ENCODE results near the gene MLLT6.

Gene MLLT6

GRCh38 chr17:38746004-38746848, 41.2 kb downstream of the MLLT6 start:
- peak; percentile 60 for DNase-seq

- DNase-seq = peak; percentile 53
These were observed 41.9 kb downstream of the MLLT6 start for GRCh38 chr17:38746849-38747462.

- peak; percentile 53 for DNase-seq
These were observed 42.5 kb downstream of the MLLT6 start for GRCh38 chr17:38747463-38748148.

- DNase-seq = peak; percentile 98
These were observed 43.2 kb downstream of the MLLT6 start, which contains the start of gene PCGF2 for GRCh38 chr17:38748149-38748891. PCGF2 (minus strand) TSS chr17:38748336; CDS start chr17:38740402, 7,934 bp downstream.

- no peak for DNase-seq
These were observed 43.8 kb downstream of the MLLT6 start for GRCh38 chr17:38748892-38749222.

GRCh38 chr17:38749223-38750043, 44.4 kb downstream of the MLLT6 start:
- peak; percentile 92 for DNase-seq

- DNase-seq = no peak
These were observed 44.9 kb downstream of the MLLT6 start for GRCh38 chr17:38750044-38750311.

- DNase-seq = peak; percentile 80
These were observed 45.4 kb downstream of the MLLT6 start for GRCh38 chr17:38750312-38751121.

GRCh38 chr17:38751144-38751807, 46.2 kb downstream of the MLLT6 start:
- DNase-seq = peak; percentile 80

GRCh38 chr17:38751808-38752307, 46.8 kb downstream of the MLLT6 start:
- DNase-seq = peak; percentile 92

- peak; percentile 100 for DNase-seq
These were observed 47.4 kb downstream of the MLLT6 start, which contains the start of gene PSMB3 for GRCh38 chr17:38752308-38753070. PSMB3 (plus strand) TSS chr17:38752741; CDS start chr17:38752827, 86 bp downstream.

GRCh38 chr17:38753071-38753506, 48.0 kb downstream of the MLLT6 start:
- no peak for DNase-seq

- peak; percentile 57 for DNase-seq
These were observed 56.5 kb downstream of the MLLT6 start for GRCh38 chr17:38761612-38762011.

- DNase-seq = no peak
These were observed 57.2 kb downstream of the MLLT6 start for GRCh38 chr17:38762231-38762630.

GRCh38 chr17:38766341-38766740, 61.3 kb downstream of the MLLT6 start:
- no peak for DNase-seq

- DNase-seq = no peak
These were observed 63.3 kb downstream of the MLLT6 start for GRCh38 chr17:38768417-38768816.

- no peak for DNase-seq
These were observed 68.2 kb downstream of the MLLT6 start for GRCh38 chr17:38773258-38773657.

- DNase-seq = no peak
These were observed 72.7 kb downstream of the MLLT6 start for GRCh38 chr17:38777641-38778250.
